Stimulated activated CD4-positive, alpha-beta T cell treated with anti-CD3 and anti-CD28 coated beads, TNF-alpha, amount 100 ng/mL, for 4 hours (primary cell): ENCODE results near the gene SSU72.

Experiments used
- DNase-seq, 3 experiments: peaks; one replicate each; pipeline ENCODE4 v3.0.0-alpha.2; 2020; ENCODE audit warnings: low read depth in 3 of 3

SSU72 gene

DNA sequence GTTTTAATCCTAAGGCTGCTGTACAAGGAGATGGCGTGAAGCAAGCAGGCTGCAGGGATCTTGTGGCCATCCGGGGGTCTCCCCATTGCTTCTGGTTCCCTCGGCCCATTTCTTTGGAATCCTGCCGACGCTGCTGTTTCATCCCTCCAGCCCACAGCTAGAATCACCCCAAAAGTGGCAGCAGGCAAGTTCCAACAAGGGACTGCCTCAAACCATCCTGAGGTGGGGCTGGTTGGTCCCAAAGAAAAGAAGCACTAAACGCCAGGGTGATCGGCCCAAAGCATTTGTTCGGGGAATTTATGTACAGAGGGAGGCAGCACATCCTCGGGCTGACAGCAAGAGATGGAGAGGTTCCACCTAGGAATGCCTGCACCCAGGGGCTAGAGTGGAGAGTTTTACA, 36.1 kb upstream of the SSU72 start:
- DNase-seq, result no peak

DNA sequence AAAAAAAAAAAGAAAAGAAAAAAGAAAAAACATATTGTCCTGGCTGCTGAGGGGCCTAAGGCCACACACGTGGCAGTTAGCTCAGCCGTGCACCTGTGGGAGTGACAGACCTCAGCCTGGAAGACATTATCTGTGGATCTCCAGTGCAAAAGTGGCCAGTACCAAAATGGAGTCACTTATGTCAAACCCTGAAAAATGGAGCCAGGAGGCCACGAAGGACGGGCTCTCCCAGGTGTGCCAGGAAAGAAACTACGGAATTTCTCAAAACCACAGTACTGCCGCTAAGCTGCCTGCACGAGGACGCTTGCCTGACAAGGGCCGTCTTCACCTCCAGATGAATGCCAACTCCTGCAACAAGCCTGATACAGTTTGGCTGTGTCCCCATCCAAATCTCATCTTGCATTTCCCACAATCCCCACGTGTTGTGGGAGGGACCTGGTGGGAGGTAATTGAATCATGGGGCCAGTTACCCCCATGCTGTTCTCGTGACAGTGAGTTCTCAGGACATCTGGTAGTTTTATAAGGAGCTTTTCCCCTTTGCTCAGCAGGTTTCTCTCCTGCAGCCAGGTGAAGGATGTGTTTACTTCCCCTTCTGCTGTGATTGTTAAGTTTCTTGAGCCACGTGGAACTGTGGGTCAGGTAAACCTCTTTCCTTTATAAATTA, 35.3 kb upstream of the SSU72 start:
- DNase-seq, result no peak

DNA sequence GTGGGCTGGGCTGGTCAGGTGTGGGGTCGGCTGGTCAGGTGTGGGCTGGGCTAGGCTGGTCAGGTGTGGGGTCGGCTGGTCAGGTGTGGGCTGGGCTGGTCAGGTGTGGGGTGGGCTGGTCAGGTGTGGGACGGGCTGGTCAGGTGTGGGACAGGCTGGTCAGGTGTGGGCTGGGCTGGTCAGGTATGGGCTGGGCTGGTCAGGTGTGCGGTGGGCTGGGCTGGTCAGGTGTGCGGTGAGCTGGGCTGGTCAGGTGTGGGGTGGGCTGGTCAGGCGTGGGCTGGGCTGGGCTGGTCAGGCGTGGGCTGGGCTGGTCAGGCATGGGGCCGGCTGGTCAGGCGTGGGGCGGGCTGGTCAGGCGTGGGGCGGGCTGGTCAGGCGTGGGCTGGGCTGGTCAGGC, 31.6 kb upstream of the SSU72 start:
- DNase-seq, result no peak

DNA sequence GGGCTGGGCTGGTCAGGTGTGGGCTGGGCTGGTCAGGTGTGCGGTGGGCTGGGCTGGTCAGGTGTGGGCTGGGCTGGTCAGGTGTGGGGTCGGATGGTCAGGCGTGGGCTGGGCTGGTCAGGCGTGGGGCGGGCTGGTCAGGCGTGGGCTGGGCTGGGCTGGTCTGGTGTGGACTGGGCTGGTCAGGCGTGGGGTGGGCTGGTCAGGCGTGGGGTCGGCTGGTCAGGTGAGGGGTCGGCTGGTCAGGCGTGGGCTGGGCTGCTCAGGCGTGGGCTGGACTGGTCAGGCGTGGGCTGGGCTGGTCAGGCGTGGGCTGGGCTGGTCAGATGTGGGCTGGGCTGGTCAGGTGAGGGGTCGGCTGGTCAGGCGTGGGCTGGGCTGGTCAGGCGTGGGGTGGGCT, 31.1 kb upstream of the SSU72 start:
- no peak for DNase-seq

DNA sequence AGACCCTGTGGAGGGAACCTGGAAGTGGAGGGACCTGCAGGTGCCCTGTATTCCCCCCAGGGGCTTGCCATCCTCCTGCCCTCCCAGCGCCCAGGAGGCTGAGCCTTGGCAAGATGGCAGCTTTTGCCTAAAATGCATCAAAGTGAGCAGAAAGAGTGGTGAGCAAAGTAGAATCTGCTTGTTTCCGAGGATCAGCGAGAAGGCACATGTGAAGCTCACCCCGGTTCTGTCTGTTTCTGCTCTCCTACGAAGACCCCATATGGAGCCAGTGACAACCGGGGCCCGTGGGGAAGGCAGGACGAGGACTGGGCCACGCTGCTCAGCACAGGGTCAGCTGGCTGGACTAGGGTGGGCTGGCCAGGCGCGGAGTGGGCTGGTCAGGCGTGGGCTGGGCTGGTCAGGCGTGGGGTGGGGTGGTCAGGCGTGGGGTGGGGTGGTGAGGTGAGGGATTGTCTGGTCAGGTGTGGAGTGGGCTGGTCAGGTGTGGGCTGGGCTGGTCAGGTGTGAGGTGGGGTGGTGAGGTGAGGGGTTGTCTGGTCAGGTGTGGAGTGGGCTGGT, 30.4 kb upstream of the SSU72 start:
- no peak for DNase-seq

DNA sequence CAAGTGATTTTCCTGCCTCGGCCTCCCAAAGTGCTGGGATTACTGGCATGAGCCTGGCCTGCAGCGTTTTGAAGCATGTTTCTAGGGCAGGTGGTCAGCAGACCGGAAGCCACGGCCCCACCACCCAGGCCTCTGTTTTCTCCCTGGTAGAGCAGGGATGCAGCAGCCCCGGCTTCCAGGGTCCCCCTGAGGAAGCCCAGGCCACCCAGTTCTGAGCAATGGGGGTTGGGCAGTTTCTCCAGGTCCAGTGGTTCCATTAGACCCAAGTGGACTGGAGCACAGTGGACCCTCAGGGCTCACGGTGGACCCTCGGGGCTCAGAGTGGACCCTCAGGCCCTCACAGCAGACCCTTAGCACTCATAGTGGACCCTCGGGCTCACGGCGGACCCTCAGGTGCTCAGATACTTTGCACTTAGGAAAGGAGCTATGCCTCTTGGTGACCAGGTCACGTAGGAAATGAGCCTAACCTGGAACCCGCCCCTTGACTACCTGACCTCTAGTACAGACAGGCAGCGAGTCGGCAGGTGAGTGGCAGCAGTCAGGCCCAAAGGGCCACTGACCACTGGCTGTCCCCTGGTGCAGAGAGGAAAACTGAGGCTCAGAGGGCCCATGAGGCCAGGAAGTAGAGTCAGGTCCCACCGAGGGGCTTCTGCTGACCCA, 29.8 kb upstream of the SSU72 start:
- DNase-seq, result no peak

DNA sequence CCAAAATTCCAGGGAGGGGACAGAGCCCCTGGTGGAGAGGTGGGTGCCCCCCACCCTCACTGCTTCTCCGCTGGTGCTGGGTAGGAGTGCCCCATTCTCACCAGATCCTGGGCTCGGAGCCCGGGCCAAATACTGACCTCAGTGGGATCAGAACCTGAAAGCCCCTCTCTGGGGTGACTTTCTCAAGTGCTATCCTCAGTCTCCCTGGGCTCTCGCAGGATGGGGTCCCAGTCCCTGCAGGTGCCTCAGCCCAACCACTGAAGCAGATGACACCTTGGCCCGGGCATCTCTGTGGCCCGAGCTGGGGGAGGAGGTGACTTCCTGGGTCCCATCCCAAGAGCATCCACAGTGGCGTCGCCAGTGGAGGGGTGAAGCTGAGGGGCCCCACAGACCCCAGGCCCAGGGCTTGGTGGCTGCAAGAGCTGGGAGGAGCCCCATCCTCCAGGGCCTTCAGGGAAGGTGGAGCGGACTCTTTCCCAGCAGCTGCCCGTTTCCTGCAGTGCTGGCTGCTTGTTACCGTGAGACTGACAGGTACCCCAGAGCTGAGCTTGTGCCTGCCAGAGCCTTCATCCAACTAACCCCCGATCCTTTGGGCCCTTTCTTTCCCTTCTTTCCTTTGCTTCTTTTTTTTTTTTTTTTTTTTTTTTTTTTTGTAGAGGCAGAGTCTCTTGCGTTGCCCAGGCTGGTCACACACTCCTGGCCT, 29.2 kb upstream of the SSU72 start:
- no peak for DNase-seq

DNA sequence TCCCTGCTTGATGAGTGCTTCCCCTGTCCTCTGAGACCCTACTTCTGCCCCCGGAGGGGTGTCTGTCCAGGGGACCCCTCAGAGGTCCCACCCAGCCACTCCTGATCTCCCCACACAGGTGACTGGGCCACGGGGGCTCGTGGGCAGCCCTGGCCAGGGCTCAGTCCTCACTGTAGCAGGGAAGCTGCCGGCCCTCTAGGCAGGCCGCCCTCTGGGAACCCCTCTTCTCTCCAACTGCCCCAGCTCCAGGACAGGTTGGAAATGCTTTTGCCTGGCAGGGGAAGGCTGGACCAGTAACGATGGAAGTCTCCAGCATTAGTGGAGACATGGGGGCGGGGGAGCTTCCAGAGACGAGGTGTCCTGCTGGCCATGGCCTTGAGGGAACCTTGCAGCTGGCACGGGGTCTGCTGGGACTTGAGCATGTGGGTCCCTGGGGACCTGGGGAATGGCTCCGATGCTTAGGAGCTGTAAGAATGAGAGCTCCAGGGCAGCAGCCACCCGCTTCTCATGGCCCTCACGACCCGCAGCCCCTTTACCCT, 28.4 kb upstream of the SSU72 start:
- no peak for DNase-seq

DNA sequence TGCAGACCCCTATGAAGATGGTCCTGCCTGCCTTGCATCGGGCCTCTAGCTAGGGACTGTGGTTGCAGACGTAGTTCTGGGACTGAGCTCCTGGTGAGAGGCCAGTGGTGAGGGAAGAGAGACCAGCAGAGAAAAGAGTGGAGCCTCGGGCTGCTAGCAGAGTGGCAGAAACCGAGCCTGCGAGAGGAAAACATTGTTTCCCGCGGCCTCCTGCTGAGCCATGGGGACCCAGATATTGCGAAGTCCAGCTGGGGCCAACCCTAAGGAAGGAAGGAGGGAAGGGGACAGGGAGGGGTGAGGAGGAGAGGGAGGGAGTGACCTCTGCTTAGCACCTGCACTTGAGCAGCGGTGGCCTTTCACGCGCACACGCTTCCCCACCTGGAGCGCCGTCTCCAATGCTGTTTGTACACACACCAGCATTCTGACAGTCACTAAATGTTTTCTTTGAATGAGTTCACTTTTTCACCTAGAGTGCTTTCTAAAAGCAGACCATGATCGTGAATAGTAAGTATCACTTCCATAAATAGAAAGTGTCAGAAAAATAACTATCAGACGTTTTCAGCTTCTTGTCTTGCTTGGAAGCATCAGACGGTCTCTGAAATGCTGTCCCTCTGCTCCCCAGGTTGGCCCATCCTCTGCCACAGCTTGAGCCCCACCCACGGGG, 27.8 kb upstream of the SSU72 start:
- no peak for DNase-seq

DNA sequence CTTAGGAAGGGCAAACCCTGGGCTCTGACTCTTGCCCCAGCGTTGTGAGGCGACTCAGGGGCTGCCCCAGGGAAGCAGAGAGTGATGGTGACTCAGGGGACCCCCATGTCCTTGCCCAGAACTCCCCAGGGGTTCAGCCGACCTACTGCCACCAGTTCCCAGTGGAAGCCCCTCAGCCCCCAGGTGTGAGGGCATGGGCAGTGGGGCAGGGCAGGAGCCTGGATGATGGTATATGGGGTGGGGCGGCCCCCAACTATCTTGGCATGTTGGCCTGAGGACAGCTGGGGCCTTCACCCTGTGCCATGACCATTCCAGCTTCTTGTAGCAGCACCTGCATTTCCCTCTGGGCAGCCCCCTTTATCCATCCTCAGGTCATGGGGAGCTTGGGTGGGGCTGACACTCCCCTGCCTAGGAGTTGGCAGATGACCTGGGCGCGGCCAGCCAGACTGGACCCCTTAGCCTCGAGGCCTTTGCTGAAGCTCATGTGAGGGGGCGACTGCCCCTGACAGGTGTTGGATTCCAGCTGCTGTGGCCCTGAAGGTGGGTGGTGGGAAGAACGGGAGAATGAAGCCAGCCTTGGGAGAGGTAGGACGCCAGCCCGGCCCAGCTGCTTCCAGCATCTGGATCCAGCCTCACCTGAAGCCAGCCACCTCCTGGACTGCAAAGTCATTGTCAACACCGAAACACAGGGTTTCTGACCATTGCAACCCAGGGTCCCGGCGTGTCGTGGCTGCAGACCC, 27.1 kb upstream of the SSU72 start:
- DNase-seq, result no peak

DNA sequence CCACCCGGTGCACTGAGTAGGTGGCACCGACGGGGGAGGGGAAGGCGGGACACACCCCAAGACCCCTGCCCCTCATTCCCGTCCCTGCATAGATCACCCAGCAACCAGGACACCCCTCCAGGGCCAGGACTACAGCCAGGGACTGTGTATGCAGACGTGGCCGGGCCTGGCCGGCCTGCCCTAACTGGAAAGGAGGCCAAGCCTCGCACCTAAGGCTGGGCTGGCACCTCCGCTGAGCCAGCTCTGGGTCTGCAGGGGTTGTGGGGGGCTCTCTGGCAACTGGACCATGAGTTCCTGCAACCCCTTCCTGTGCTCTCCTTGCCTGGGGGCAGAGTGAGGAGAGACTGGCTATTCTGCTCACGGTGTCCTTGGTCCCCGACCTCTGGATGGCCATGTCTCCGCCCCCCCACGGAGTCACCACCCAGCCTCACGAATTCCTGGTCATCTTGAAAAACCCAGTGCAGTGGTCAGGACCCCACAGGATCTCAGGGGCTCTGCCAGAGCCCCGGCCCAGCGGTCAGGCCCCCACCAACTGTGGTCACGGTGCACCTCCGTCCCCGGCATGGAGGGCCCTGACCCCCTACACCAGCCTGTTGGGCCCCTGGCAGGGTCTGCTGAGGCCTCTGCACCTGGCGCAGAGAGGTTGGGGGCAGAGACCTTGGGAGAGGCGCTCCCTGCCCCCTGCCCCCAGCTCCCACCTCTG, 26.3 kb upstream of the SSU72 start:
- no peak for DNase-seq

DNA sequence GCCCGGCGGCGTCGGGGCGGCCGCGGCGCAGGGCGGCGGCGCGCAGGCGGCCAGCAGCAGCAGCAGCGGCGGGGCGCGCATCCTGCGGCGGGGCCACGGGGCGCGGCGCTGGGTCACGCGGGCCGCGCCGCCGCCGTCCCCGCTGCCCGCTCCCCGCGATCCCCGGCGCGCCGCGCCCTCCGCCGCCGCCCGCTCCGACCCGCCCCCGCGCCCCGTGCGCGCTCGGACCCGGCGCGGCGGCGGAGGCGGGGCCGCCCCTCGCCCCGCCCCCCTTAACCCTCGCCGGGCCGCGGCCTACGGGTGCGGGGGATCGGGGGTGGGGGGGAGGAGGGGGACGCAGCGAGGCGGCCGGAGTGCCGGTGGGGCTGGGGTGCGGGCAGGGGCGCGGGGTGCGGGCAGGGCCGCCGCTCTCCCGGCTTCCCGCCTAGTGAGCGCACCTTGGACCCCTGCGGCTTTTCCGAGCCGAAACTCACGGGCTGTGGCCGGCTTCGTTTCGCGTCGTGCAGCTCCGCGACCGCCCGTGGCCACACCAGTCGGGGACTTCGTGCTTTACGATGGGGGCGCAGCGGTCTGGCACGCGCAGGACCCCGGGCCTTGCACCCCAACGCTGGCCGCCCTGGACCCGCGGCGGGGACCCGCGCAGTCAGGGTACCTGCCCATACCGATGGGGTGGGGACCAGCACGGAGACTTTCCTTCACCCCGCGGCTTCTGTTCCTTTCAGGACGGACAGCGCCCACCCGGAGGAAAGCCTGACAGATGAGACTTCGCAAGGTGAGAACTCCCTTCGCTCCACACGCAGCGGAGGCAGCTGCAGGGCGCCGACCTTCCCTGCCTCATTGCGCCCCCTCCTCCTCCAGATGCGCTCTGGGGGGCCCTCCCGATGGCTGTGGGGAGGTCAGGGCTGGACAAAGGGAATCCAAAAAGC, 25.5 kb upstream of the SSU72 start, which contains the start of gene FNDC10:
TSS of gene FNDC10 (minus strand) at position 201 of the 926 bp plus-strand sequence. CDS start at position 81, 120 bp downstream.
- no peak for DNase-seq

DNA sequence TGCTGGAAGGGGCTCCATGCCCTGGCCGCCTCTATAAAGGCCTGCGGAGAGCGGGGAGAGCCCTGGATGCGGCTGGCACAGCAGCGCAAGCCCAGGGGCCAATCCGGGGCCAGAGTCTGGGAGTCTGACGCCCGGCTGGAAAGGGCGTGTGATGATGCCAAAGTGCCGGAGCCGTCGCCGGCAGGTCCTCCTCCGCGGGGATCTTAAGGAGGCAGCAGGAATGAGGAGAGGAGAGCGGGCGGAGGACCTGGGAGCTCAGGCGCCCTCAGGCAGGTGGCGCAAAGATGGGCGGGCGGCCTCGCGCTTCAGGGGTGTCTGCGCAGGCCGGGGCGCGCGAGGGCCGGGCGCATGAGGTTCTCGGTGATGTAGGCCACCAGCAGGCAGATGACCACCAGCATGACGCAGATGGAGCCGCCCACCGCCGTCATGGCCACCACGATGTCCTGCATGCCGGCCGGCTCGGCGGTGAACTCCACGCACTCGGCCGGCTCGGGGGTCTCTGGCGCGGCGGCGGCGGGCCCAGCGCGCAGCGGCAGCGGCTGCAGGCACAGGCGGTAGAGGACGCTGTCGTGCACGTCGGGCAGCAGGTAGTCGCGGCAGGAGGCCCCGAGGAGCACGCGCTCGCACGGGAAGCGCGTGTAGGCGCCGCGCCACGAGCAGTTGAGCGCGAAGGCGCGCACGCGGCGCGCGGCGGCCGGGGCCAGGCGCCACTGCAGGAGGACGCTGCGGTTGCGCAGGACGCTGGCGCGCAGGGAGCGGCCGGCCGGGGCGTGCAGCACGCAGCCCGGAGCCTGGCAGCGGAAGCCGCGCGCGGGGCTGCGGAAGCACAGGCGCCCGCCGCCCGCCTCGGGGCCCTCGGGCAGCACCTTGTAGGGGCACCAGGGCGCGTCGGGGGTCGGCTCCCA, 24.6 kb upstream of the SSU72 start:
- DNase-seq, result no peak

DNA sequence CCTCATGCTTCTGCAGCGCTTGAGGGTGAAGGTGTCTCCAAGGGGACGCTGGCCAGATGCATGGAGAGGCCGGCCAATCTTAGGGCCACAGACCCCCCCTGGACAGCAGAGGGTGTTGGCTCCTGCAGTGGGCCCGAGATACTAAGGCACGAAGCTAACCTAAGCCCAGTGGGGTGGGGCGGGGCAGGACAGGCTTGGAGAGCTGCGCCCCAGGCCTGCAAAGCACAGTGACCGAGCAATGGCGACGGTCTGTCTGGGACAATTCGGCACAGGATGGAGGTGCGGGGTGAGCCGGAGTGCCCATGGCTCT, 24.0 kb upstream of the SSU72 start:
- DNase-seq, result no peak

DNA sequence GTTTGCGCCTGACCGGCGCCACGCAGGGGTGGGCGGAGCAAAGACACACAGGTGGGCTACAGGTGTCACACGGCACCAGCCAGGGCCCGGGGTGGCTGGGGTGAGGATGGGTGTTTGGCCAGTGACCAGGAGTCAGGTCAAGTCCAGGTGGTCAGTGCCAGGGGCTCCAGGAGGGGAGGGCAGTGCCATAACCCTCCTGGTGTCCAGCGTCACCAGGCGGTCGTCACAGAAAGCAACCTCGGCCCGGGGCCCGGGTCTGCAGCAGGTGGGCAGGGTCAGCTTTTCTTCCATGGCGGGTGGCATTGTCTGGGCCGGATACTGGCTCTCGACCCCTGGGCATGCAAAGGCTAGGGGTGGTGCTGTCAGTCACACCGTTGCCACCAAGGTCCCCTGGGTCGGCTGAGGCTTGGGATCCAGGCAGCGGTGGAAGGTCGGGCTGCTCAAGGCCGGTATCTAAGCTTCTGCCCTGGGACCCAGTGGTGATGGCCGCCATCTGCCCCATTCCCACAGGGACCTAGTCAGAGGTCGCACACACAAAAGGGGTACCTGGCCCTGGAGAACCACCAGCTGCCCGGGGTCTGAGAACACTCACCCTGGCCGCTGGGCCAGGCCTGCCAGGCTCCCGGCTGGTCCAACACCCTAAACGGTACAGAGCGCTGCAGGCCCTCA, 23.5 kb upstream of the SSU72 start:
- no peak for DNase-seq

DNA sequence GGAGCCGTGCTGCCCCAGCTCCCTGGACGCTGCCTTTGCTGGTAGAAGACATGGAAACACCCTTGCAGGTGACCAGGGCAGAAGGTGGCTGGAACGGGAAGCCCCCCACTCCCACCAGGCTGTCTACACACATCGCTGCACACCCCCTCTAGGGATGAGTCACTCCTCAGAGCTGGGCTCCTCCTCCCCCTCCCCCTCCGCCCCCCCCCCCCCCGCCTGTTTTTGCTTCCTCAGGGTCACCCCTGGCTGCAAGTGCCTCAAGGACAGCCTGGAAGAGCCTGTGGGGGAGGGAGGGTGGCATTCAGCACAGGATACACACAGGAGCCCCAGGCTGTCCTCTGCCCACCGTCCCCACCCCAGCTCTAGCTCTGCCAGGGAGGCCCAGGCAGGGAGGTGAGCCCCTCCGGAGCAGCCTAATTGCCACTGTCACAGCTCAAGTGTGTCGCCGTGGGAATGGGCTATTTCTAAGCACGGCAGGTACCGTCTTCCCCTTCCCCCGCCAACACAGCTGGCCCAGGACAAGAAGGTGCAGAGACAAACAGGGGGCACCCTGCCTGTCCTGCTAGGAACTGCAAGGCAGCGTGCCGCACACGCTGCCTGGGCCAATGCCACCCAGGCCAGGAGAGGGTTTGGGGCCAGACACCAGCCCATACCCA, 22.7 kb upstream of the SSU72 start:
- DNase-seq, result no peak

DNA sequence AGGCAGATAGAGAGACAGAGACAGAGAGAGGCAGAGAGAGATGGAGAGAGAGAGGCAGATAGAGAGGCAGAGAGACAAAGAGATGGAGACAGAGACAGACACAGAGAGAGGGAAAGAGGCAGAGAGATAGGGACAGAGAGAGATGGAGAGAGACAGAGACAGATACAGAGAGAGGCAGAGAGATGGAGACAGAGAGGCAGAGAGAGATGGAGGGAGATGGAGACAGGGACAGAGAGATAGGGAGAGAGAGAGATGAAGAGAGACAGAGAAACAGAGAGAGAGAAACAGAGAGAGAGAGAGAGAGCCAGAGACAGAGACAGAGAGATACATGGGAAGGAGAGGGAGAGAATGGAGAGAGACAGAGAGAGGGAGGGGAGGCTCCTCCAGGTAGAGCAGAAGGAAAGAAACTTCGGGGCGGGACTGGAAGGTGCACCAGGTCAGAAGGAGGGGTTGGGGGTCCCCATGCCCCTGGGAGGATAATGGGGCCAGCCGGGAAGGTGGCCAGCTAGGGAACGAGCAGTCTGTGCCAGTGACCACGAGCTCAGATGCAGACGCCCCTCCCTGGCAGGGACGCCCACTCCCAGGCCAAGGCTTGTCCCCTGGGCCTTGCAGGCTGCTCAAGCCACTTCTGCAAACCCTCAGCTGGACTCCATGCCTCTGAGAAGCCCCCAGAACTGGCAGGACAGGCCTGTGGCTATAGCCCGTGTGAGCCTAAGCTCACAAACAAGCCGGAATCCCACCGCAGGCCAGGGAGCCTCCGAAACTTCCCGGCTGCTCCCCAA, 22.0 kb upstream of the SSU72 start:
- DNase-seq, result no peak
